22Rv1 (cell line): Measurements from ENCODE around the gene NFIA.

ENCODE experiments used
- CTCF ChIP-seq: fragments of 450-650 bp; IDR thresholded peaks from 2 replicates; pipeline ENCODE4 v1.5.1; 2017; ENCODE audit warnings: mild to moderate bottlenecking
- ZFX ChIP-seq: fragments of 450-650 bp; IDR thresholded peaks from 2 replicates; pipeline ENCODE4 v1.6.1; 2017; ENCODE audit warnings: antibody characterized with exemption, borderline replicate concordance

- no peak for TF ChIP-seq CTCF
- TF ChIP-seq ZFX: no peak
Observed at GRCh38 chr1:61427510-61427909, 345.1 kb downstream of the NFIA start.
